Measurements from ENCODE around the gene PMVK.
A peak's percentile ranks its signal among the peaks of the same experiment; 100 is the strongest.

The PMVK gene

DNA sequence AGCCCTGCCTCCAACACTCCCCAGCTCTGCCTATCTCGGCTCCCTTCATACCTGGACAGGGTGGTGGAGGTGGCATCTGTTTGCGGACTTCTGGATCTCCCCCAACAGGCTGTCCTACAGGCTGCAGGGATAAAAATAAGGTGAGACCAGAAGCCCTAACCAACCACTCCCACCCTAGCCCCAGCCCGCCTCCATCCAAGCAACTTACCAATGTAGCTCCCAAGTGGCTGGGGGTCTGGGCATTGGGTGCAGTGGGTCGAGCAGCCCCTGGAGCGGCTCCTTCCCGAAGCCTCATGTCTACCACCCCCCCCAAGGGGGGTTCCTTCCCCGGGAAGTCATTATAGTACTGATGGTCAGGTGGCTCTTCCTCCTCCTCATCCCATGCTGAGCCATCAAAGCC lies 29.6 kb upstream of the PMVK start:
- DNase-seq (ENCODE audit: low spot score), result no peak

DNA sequence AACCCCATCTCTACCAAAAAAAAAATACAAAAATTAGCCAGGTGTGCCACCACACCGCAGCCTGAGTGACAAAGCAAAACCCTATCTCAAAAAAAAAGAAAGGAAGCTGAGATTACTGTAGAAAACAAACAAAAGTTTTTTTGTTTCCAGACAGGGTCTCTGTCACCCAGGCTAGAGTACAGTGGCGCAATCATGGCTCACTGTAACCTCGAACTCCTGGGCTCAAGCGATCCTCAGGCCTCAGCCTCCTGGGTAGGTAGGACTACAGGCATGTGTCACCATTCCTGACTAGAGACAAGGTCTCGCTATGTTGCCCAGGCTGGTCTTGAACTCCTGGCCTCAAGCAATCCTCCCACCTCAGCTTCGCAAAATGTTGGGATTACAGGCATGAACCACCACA lies 27.8 kb upstream of the PMVK start:
- DNase-seq (ENCODE audit: low spot score), result no peak

DNA sequence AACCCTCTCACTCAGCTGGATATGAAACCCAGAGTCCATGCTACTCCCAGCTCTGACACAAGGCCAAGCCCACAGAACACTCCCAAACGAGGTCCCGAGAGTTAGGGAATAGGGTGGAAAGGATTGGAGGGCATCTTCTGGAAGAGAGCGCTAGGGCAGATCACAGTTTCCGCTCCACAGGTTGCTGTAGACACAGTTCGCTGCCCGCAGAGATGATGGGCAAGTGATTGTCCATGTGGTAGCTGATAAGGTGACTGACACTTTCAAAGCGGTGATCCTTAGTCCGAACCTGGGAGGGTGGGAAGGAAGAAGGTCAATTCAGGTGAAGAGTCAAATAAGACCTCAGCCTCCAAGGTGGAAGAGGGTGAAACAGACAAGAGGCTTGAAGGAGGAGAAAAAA lies 27.1 kb upstream of the PMVK start:
- DNase-seq (ENCODE audit: low spot score), result no peak

DNA sequence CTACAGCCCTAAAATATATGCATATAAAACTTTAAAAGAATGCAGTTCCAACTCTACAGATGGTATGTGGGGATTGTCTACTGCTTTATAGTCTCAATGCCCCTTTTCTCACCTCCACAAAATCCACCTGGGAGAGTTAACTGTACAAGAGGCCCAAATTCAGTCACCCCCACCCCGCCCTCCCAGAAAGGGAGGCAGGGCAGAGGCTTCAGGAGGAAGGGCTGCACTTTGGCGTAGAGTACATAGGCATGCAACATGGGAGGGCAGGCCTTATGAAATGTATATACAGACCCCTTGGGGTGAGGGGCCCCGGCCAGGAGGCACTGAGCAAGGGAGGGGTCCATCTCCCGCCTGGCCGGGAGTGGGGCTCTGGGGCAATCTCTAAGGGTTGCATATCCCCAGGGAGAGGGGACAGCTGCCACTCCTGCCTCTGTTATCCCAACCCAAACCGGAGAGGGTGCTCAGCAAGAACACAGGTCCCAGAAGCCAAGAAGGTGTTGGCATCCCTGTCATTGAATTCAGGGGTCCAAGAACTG lies 26.3 kb upstream of the PMVK start:
- DNase-seq (ENCODE audit: low spot score), result no peak

DNA sequence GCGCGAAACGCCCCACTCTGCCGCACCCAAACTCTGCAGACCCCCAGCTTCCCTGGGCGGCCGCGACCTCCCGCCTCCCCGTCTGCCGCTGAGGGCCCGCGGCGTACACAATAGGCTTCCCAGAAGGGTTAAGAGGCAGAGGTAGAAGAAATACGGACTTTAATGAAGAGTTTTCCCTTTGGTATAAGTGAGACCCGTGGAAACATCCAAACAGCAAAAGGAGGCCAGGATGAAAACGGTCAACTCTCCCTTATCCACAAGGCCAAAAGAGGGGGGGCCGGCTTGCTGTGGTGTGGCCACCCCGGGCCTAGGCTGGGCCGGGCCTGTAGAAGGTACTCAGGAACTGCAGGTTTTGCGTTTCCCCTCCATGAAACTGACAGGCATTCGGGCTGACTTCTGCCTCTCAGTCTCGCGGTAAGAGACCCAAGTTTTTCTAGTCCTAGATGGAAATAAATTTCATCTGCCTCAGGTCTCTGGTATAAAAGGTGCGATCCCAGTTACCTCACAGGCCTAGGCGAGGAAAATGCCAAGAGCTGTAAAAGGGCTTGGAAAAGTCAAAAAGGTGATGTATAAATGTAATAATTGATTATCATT lies 25.7 kb upstream of the PMVK start:
- DNase-seq (ENCODE audit: low spot score), result no peak

DNA sequence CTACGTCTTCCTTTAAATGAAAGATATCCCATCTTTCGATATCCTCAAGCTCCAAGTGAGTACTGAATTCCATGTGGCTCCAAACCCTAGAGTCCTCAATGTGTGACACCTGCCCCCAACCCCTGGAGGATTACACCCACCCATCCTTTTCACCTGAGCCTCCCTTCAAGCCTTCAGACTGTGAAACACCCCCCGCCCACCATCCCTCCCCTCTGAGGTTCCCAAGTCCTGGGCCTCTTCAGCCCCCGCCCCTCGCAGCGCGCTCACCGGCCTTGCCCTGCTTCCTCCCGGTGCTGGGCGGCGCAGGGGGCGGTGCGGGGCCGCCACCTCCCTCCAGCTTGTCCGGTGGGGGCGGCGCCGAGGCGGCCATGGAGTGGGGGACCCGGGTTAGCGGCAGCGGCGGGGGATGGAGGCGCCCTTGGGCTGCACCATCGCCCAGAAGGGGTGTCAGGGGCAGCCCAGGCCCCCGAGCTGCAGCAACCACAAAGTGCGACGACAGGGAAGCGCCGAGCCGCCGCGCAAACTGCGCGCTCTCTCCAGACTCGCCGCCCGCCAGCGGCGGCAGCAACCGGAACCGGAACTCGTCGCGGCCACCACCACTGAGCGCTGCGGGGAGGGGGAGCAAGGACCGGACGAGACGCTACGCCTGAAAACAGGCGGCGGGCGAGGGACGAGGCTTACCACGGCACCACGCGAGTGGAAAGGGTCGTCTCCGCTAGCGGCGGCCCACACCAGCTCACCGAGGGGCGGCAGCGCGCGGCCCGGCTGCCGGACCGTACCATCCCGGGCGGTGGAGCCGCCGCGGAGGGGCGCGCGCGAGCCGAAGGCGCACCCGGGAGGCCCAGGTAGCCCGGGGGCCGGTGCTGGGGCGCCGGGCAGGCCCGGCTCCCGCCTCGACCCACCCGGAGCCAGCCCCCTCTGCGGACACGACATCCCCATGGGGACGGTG lies 25.0 kb upstream of the PMVK start, which contains the start of gene PYGO2:
Gene PYGO2 (minus strand): TSS at position 576 of the 949 bp plus-strand sequence. CDS start 206 bp downstream, at position 370.
- DNase-seq (ENCODE audit: low spot score), result peak; percentile 91

DNA sequence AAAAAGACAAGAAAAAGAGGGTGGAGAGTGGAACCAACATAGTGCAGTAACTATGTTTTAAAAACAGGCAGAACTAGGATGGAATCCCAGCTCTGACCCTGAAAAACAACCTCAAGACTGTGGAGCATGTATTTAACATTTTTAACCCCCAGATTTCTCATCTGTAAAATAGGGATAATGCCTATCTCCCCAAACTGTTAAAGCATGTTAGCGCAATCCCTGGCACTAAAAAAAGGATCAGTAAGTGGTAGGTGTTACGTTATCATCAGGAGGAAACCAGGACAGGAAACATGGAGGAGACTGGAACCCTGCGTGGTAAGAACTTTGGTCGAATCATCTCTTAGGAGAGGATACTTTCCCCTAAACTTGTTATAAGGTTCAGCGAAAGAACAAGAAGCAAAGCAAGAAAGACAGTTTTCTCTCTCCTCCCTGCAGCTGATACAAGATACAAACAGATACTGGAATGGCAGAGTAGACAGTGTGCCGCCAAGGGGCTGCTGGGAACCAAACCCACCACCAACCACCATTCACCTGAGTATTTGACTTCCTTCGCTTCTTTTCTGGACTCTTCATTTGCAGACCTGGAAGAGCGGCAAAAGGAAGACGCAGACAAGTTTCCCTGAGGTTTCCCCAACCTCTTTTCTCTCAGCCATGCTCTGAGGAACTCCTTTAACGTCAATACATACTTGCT lies 24.1 kb upstream of the PMVK start:
- no peak for DNase-seq (ENCODE audit: low spot score)

DNA sequence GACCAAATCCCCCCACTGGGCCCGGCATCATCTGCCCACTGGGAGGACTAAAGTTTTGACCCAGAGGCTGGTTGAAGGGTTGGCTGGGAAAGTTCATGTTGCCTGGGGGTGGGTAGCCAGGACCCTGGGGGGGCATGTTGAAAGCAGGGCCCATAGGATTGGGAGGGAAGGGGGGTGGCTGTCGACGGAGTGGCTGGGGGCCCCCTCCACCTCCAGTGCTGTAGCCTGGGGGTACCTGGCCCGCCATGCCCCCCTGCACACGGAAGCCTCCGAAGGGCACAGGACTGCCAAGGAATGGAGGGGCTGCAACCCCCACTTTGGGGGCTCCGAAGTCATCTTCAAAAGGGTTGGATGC lies 22.9 kb upstream of the PMVK start:
- DNase-seq (ENCODE audit: low spot score), result no peak

DNA sequence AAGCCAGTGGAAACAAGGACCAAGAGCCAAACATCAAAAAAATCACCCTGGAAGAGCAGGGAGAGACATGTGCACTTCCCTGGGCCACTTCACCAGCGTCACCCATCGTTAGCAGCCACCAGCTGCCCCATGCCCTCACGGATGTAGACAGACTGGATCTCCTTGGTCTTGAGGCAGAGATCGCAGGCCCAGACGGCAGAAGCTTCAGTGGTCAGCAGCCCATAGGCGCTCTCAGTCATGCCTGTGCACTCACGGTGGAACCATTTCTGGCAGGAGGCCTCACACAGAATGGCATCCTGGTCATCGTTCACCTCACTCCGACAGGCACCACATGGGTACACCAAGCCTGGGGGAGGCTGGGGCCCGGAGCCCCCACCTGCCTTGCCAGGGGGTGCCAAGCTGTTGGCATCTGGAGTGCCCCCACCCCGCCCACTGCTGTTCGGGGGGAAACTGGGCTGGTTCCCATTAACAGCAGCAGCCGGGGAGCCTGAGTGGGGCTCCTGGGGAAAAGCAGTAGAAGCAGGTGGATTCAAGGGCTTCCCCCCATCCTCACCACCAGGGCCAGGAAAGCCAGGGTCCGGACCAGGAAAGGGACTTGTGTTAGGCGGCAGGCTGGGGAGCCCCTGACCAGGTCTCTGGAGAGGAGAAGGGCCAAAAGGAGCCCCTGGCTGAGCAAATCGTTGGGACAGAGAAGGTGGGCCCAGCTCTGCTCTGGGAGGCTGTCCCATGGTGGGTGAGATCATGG lies 22.3 kb upstream of the PMVK start:
- DNase-seq (ENCODE audit: low spot score), result no peak

DNA sequence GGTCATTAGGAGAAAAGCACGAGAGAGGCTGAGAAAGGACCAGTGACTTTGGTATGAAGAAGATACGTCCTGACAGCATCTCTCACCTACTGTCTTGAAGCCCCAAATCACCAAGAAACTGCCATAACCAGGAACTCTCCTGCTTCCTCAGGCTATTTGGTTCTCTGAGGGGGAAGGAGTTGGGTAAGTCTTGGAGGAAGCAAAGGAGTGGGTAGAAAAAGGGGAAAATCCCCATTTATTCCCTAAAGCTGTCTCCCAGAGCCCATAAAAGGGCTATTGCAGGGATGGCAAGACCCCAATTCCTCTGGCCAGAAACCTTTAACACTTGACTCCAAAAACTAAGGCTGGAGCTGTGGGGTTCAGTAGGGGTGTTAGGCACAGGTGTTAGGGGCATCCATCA lies 21.5 kb upstream of the PMVK start:
- no peak for DNase-seq (ENCODE audit: low spot score)

DNA sequence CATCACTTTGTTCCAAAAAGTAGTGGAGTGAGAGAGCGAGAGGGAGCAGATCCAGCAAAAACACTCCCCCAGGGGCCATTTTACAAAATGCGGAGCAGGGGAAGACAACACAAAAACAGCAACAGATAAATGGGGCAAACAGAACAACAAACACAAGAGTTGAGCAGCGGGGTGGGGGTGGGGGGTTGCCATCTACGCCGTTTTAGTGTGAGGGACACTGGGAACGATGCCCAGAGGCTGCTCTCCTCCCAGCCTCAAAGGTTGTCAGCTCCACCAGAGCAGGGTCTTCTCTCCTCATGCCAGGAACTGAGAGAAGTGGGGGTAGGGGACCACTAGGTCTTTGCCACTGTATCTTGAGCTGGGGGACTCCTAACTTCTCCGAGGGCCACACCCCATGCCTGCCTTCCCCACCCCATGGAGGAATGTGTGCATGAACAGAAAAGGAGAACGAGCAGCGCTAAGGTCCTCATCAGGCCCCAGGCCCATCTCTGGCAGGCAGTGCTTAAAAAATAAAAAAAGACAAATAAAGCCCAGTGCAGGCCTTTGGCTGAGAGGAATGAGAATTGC lies 20.7 kb upstream of the PMVK start:
- DNase-seq (ENCODE audit: low spot score), result no peak

DNA sequence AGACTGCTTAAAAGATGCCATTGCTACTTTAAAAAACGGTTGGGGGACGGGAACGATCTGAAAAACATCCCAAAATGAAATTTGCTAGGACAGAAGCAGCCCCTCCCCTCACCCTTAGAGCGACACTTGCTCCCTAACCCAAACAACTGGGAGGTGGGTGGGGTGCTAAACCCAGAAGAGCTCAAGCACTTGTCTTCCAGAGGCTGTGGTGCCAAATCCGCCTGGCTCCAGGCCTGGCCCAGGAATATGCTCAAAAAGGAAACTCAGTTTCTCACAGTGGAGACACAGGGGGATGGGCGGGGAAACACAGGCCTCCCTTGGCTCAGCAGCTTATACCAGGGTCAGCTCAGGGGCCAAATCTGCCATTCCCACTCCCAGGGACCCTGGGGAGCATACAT lies 20.0 kb upstream of the PMVK start:
- DNase-seq (ENCODE audit: low spot score), result no peak

DNA sequence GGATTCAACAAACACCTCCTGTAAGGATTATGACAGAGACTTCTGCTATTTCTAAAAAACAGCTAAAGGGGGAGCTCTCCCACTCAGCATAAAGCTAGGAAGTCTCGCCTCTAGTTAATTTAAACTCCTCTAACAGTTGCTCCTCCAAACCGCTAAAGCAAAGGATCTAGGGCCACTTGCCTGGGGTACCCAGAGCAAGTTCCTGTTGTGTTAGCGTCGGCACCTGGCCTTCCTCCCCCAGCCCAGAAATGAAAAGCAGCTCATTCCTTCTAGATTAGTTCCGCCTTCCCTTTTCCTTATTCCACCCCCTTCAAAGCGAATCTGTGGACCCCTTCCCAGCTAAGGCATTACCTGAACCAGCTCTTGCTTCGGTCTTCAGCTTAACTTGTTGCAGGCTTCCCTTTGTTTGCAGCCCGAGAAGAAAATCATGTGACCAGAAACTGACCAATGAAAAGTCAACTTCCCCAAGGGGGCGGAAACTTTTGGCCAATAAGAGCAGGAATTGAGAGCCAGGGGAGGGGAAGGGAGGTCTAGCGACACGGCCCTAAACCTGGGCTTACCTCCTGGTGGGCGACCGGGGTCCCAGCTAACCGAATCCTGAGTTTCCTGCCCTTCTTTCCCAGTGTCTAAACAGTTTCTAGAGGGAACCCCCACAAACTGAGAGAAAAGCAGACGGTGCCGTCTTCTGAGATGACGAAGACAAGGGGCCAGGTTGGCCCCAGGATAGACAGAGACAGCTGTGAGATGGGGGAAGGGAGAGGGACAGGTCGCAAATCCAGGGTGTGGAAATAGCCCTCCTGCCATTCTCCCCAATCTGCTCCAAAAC lies 19.4 kb upstream of the PMVK start, which contains the start of gene PBXIP1:
Gene PBXIP1 (minus strand): TSS at position 382 of the 826 bp plus-strand sequence. CDS start 2,378 bp downstream, outside the sequence.
- peak; percentile 91 for DNase-seq (ENCODE audit: low spot score)

DNA sequence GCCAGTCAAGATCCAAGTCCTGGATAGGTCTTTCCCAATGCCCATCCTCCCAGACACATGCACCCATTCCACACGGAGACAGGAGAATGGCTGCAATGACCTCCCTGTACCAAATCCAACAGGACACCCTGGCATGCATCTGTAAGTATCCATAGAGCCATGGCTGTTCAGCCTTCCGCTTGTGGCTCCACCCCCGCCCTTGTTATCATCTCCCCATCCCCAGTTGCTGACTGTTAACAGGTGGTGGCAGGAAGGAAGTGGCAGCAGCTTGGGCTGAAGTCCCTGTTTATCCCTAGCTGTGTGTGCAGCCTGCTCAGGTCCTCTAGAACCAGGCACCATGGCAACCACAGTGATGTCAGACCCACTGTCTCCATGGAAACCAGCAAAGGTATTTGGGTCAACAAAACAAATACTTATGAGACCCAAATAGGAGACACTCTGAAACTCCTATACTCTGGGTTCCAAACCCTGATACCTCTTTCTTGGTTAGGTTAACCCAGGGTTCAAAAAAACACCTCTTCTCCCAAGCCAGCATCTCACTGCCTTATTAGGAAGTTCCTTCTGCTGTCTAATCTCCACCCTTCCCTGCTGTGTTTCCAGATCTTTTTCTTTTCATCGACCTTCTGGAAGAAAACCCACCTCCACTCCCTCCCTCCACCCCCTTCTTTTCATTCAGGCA lies 18.7 kb upstream of the PMVK start:
- peak; percentile 73 for DNase-seq (ENCODE audit: low spot score)

DNA sequence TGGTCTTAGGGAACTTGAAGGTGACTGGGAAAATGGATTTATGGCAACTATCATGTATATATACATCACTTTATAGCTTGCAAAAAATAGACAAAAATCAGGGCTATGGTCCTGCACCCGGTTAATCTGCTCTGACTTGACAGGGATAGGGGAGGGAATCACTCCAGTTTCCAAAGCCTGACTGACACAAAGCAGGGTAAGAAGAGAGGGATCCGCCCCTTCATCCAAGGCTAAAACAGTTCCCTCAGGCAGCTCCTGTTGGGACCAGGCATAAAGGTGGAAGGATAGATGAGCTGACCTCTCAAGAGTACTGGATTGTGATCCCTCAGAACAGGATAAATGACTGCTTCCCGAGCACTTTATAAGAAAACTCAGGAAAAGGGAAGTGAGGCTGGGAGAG lies 18.0 kb upstream of the PMVK start:
- DNase-seq (ENCODE audit: low spot score), result no peak

DNA sequence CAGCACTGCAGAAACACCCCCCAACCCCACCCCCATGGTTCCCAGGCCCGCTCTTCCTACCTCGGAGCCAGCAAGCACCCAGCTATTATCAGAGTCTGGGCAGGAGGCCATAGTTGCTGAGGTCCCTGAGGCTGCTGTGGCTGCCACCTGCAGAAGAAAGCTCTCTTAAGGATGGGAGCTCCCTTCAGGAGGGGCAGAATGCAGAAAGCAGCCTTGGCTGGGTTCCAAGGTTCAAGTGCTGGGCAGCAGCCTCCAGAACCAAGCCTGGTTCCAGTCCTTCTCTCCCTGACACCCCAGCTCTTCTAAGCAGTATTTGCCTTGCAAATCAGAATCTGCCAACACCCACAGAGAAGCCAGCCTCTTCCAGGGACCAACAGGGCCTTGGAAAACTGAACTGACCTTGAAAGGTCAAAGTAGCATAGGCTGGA lies 17.1 kb upstream of the PMVK start:
- no peak for DNase-seq (ENCODE audit: low spot score)

DNA sequence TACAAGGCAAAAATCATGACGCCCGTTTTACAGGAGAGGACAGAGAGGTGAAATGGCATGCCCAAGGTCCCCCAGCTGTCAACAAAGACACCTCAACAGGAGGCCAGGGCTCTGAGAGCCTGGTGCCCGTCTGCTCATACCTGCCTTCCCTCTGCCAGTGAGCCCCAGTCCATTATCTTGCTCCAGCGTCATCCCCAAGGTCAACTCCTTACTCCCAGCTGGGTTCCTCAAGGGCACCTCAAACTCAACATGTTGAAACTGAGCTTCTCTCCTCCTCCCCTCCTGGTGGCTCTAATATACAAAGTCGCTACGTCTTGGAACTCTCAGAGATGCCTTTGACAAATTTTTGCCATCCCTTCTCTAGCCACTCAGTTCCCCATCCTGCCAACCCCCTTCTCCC lies 16.1 kb upstream of the PMVK start:
- no peak for DNase-seq (ENCODE audit: low spot score)

DNA sequence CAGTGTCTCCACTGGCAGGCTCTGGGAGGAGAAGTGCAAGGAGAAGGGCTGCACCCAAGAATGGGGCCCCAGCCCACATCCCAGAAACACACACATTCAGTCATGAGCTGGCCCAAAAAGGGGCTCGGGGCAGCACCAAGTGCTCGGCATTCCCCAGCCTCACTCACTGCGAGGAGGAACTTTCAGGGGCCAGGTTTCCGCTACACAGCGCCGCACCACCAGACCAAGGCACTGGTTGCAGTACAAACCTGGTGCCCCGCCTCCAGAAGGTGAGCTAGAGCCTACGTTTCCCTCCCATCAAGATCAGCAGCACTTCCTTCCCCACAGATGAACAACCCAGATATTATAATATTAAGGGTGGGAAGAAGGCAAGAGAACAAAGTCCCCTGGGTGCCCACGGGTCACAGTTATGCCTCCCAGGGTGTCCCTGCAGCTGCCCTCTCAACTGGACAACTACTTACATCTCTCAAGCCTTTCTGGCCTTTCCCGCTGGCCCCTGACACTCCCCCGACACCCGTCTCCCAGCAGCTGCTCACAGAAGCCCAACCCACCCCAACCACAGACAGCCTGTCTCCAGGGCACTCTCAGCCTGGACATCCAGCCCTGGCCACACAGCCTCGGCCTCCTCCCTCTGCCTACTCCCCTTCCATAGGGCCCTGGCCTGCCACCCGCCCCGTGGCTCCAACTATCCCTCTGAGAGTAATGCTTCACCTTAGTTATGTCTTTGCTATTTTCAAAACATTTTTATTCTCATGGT lies 15.6 kb upstream of the PMVK start:
- no peak for DNase-seq (ENCODE audit: low spot score)

DNA sequence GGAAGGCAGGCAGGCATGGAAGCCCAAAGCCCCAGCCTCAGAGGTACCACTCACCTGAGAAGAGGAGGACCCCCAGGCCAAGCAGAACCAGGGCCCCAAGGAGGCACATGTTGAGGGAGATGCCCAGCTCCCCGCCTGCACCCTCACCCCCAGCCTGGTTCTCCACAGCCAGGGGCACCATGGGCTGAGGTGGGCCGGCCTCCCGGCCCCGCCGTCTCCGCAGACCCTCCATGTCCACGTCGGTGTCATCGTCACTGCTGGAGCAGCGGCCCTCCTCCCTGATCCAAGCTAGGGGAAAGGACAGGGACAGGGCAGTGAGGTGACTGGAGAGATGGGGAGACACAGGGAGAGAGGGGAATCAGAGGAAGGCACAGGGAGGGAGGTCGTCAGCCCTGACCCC lies 11.6 kb upstream of the PMVK start:
- DNase-seq (ENCODE audit: low spot score), result no peak
